Jurkat, Clone E6-1 (cell line): ENCODE measurements around the gene PRDX5. TPM values are rescaled to one million over a fixed set of nuclear protein-coding genes. Genes with fewer than 3 reads are reported as not detected.

Source experiments
- DNase-seq: peaks from one replicate; pipeline ENCODE4 v3.0.0-alpha.2; 2011; ENCODE audit warnings: low read depth, low spot score
- H3K4me3 ChIP-seq: 2 replicates; pipeline ENCODE4 v1.5.1; 2011; ENCODE audit warnings: mild to moderate bottlenecking, low read length, control low read depth, moderate library complexity
- polyA plus RNA-seq: library from polyadenylated mRNA; unstranded; fragments of >200 nt; gene quantifications from one replicate; pipeline ENCODE4 v1.2.1, GENCODE V29; 2012; ENCODE audit warnings: missing spikeins; ENCODE audit not compliant: insufficient read length, insufficient read depth

Gene PRDX5
- 434 TPM for polyA plus RNA-seq

GRCh38 chr11:64317961-64318765 is at the start of gene PRDX5:
Gene PRDX5 (plus strand): TSS chr11:64318121. CDS start chr11:64318216, 95 bp downstream.
- peak; percentile 95 for DNase-seq
- peak within 1 kb of the TSS; percentile 85 for H3K4me3 ChIP-seq

GRCh38 chr11:64268893-64269539 is 48.9 kb upstream of the PRDX5 start:
- peak overlapping the region; percentile 89 for H3K4me3 ChIP-seq
- no peak for DNase-seq

- peak; percentile 100 for DNase-seq
- peak overlapping the region; percentile 89 for H3K4me3 ChIP-seq
These were observed 48.2 kb upstream of the PRDX5 start for GRCh38 chr11:64269540-64270220.

- no peak for DNase-seq
- no peak overlapping the region for H3K4me3 ChIP-seq
These were observed 42.7 kb upstream of the PRDX5 start for GRCh38 chr11:64275031-64275800.

- no peak overlapping the region for H3K4me3 ChIP-seq
- DNase-seq = no peak
These were observed 42.1 kb upstream of the PRDX5 start for GRCh38 chr11:64275841-64276240.

GRCh38 chr11:64276653-64277431 is 41.1 kb upstream of the PRDX5 start:
- H3K4me3 ChIP-seq = no peak overlapping the region
- DNase-seq = no peak

GRCh38 chr11:64278576-64279190 is 39.2 kb upstream of the PRDX5 start:
- DNase-seq = no peak
- H3K4me3 ChIP-seq = no peak overlapping the region

- DNase-seq = no peak
- no peak overlapping the region for H3K4me3 ChIP-seq
These were observed 35.8 kb upstream of the PRDX5 start for GRCh38 chr11:64281957-64282770.

GRCh38 chr11:64283092-64283491 is 34.8 kb upstream of the PRDX5 start:
- no peak overlapping the region for H3K4me3 ChIP-seq
- no peak for DNase-seq

GRCh38 chr11:64284048-64284961 is 33.6 kb upstream of the PRDX5 start, which contains the start of gene BAD:
Gene BAD (minus strand): TSS chr11:64284665. CDS start chr11:64284368, 297 bp downstream.
- peak within 1 kb of the TSS; percentile 80 for H3K4me3 ChIP-seq
- DNase-seq = peak; percentile 88

GRCh38 chr11:64284962-64285884 is 32.7 kb upstream of the PRDX5 start, which contains the start of gene GPR137:
Gene GPR137 (plus strand): TSS chr11:64285848. CDS start chr11:64286525, 677 bp downstream.
- peak within 1 kb of the TSS; percentile 80 for H3K4me3 ChIP-seq
- peak; percentile 71 for DNase-seq

GRCh38 chr11:64285885-64286800 is 31.8 kb upstream of the PRDX5 start:
- DNase-seq = no peak
- H3K4me3 ChIP-seq = peak overlapping the region; percentile 80

- H3K4me3 ChIP-seq = no peak overlapping the region
- DNase-seq = no peak
These were observed 31.1 kb upstream of the PRDX5 start for GRCh38 chr11:64286801-64287159.

GRCh38 chr11:64287676-64288352 is 30.1 kb upstream of the PRDX5 start:
- no peak overlapping the region for H3K4me3 ChIP-seq
- DNase-seq = no peak
